Upper lobe of right lung (tissue), 1 donor: ENCODE data around the gene WBP1L. TPM values are rescaled to one million over a fixed set of nuclear protein-coding genes. Genes with fewer than 3 reads are reported as not detected.

ENCODE experiments used
- ATAC-seq: fragments of 200-7000 bp; cut with Tn5 transposase; one replicate; pipeline ENCODE4 v1.9.1; 2020; ENCODE audit warnings: mild to moderate bottlenecking, moderate library complexity
- DNase-seq: peaks from one replicate; pipeline ENCODE4 v3.0.0-alpha.2; 2020
- H3K27ac ChIP-seq: fragments of 200-600 bp; one replicate; pipeline ENCODE4 v1.8.0; 2022
- H3K27me3 ChIP-seq: fragments of 200-600 bp; one replicate; pipeline ENCODE4 v1.8.0; 2022; ENCODE audit warnings: mild to moderate bottlenecking
- H3K36me3 ChIP-seq: fragments of 200-600 bp; one replicate; pipeline ENCODE4 v1.8.0; 2022
- H3K4me1 ChIP-seq: fragments of 200-600 bp; one replicate; pipeline ENCODE4 v1.8.0; 2022
- H3K4me3 ChIP-seq: fragments of 200-600 bp; one replicate; pipeline ENCODE4 v1.8.0; 2022; ENCODE audit warnings: mild to moderate bottlenecking
- H3K9me3 ChIP-seq: fragments of 200-600 bp; one replicate; pipeline ENCODE4 v1.8.0; 2022
- CTCF ChIP-seq: fragments of 200-600 bp; IDR thresholded peaks from one replicate; pipeline ENCODE4 v1.8.0; 2022; ENCODE audit warnings: antibody characterized with exemption
- intact Hi-C: fragments of 100-400 bp; cut with DNase I; formaldehyde crosslinking; loops from one replicate; pipeline ENCODE4 v1.11.0; 2022
- total RNA-seq: library from RNA; stranded (reverse); fragmentation: NEBNext Ultra II Directional; extraction: Animal tissue kit (Norgen Biotek cat#: 25700); gene quantifications from one replicate; pipeline ENCODE4 v1.2.1, GENCODE V29; 2021
- donor health status: DM: no; HTN: yes; CAD: no; lungs with severe emphysema.

WBP1L gene
- total RNA-seq, 1 donor from 2014 or later = 49.0 TPM

DNA sequence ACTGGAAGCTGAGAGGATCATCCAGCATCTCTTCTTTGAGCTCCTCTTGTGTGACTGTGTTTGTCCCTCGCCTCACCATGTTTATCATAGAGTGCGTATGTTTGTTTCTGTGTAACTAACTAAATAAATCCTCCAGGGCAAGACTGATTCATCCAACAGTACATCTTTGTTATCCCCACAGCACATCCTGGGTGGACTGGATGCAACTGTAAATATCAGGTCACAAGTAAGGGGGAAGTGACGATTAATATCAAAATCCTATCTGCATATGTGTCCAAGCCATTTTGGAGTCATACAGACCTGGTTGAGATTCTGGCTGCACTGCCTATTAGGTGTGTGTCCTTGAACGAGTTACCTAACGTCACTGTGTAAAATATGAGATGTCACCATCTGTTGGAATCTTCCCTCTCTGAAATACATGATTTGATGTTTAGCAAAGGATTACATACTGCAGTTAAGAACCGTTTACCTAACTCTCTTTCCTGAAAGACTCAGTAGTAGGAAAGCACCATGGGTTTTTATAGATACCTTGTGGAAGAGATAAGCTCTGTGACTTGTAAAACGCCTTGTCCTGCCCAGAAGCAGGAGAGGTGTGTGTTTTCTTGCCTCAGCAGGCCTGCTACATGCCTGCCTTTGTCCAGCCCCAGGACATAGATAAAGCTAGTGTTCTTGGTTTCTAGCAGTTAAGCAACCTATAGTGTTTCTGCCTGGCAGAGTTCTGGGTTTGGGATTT, 25.8 kb downstream of the WBP1L start:
- no peak for ATAC-seq
- H3K4me3 ChIP-seq = no peak overlapping the region
- peak overlapping the region; percentile 12 for H3K27ac ChIP-seq
- DNase-seq = no peak
- H3K27me3 ChIP-seq = no peaks in the 10 kb centered on the region
- intact Hi-C loops = no loop called here
- H3K36me3 ChIP-seq = no peaks in the 10 kb centered on the region
- no peak for TF ChIP-seq CTCF
- H3K4me1 ChIP-seq = peaks cover 51% of the 10 kb centered on the region
- H3K9me3 ChIP-seq = no peaks in the 10 kb centered on the region

- Histone ChIP-seq H3K36me3 (no peaks in the 10 kb centered on the region), H3K27ac (peak overlapping the region; percentile 12), H3K27me3 (no peaks in the 10 kb centered on the region), H3K9me3 (no peaks in the 10 kb centered on the region), H3K4me3 (no peak overlapping the region), H3K4me1 (peaks cover 51% of the 10 kb centered on the region)
- no peak for TF ChIP-seq CTCF
- intact Hi-C loops = no loop called here
- DNase-seq (no peak), ATAC-seq (no peak)
Measured at GRCh38 chr10:102770108-102770482, 26.3 kb downstream of the WBP1L start.

- no peak overlapping the region for H3K4me3 ChIP-seq
- H3K27ac ChIP-seq = no peak overlapping the region
- TF ChIP-seq CTCF = no peak
- no peak for DNase-seq
- H3K9me3 ChIP-seq = no peaks in the 10 kb centered on the region
- no peak for ATAC-seq
- no peaks in the 10 kb centered on the region for H3K27me3 ChIP-seq
- peaks cover 52% of the 10 kb centered on the region for H3K4me1 ChIP-seq
- intact Hi-C loops = no loop called here
- no peaks in the 10 kb centered on the region for H3K36me3 ChIP-seq
Measured at GRCh38 chr10:102770792-102771191, 27.0 kb downstream of the WBP1L start.

GRCh38 chr10:102773320-102773719, 29.6 kb downstream of the WBP1L start:
- peak overlapping the region; percentile 90 for H3K27ac ChIP-seq
- no peak for DNase-seq
- intact Hi-C loops = no loop called here
- H3K4me1 ChIP-seq = peaks cover 66% of the 10 kb centered on the region
- no peaks in the 10 kb centered on the region for H3K9me3 ChIP-seq
- no peaks in the 10 kb centered on the region for H3K27me3 ChIP-seq
- no peak for TF ChIP-seq CTCF
- H3K4me3 ChIP-seq = no peak overlapping the region
- ATAC-seq = no peak
- no peaks in the 10 kb centered on the region for H3K36me3 ChIP-seq

GRCh38 chr10:102773986-102774385, 30.2 kb downstream of the WBP1L start:
- no peak for DNase-seq
- ATAC-seq = peak; percentile 2
- peaks cover 73% of the 10 kb centered on the region for H3K4me1 ChIP-seq

More at GRCh38 chr10:102773986-102774385, 30.2 kb downstream of the WBP1L start:
- intact Hi-C loops = no loop called here
- Histone ChIP-seq H3K9me3 (no peaks in the 10 kb centered on the region), H3K27ac (peak overlapping the region; percentile 90), H3K4me3 (no peak overlapping the region), H3K36me3 (no peaks in the 10 kb centered on the region), H3K27me3 (no peaks in the 10 kb centered on the region)
- no peak for TF ChIP-seq CTCF
